PC-9 (cell line): ENCODE data around the gene PALM. TPM values are rescaled to one million over a fixed set of nuclear protein-coding genes. Genes with fewer than 3 reads are reported as not detected.

ENCODE experiments used
- BruUV-seq: library from RNA; stranded (reverse); fragments of 400-500 nt; replicated peaks from 2 replicates; lab custom pipeline; 2021; lab: Mats Ljungman, UMichigan
- CTCF ChIA-PET: fragments of 300-600 bp; sonication (Branson Sonifier 250); formaldehyde crosslinking; loops from one replicate; lab custom pipeline; 2022; ENCODE audit warnings: antibody characterized with exemption; lab: Charles Lee
- POLR2A ChIA-PET: fragments of 300-600 bp; sonication (Branson Sonifier 250); formaldehyde crosslinking; loops from one replicate; lab custom pipeline; 2022; ENCODE audit warnings: antibody characterized with exemption; ENCODE audit not compliant: unreplicated experiment; lab: Charles Lee
- DNase-seq, 2 experiments: peaks; one replicate each; pipeline versions ENCODE4 v3.0.0 to v3.0.0-alpha.2; 2015 to 2022; ENCODE audit warnings: mixed read lengths in 1 of 2
- H2AFZ ChIP-seq: fragments of 200-600 bp; sonication (generic); 2 replicates; pipeline ENCODE4 v1.8.1; 2017; ENCODE audit warnings: antibody characterized with exemption
- H3F3A ChIP-seq: fragments of 200-600 bp; sonication (generic); 2 replicates; pipeline ENCODE4 v1.8.1; 2017; ENCODE audit warnings: antibody characterized with exemption, mild to moderate bottlenecking, low read depth; ENCODE audit not compliant: insufficient read depth
- H3K27ac ChIP-seq: fragments of 200-600 bp; sonication (generic); 2 replicates; pipeline ENCODE4 v1.6.1; 2016; ENCODE audit warnings: mixed run types
- H3K27me3 ChIP-seq: fragments of 200-600 bp; sonication (generic); 2 replicates; pipeline ENCODE4 v1.6.1; 2016; ENCODE audit warnings: low read depth, mixed run types; ENCODE audit not compliant: insufficient read depth
- H3K36me3 ChIP-seq: fragments of 200-600 bp; sonication (generic); 2 replicates; pipeline ENCODE4 v1.6.1; 2016; ENCODE audit warnings: low read depth, mixed run types
- H3K4me1 ChIP-seq: fragments of 200-600 bp; sonication (generic); replicated peaks from 2 replicates; pipeline ENCODE4 v1.6.1; 2016; ENCODE audit warnings: mixed run types; ENCODE audit not compliant: insufficient read depth
- H3K4me2 ChIP-seq: fragments of 200-600 bp; sonication (generic); 2 replicates; pipeline ENCODE4 v1.6.1; 2017; ENCODE audit warnings: mixed run types
- H3K4me3 ChIP-seq: fragments of 200-600 bp; sonication (generic); 2 replicates; pipeline ENCODE4 v1.6.1; 2016; ENCODE audit warnings: mixed run types
- H3K79me2 ChIP-seq: fragments of 200-600 bp; sonication (generic); 2 replicates; pipeline ENCODE4 v1.6.1; 2017; ENCODE audit warnings: low read depth, mixed run types
- H3K9me2 ChIP-seq: fragments of 200-600 bp; sonication (generic); 2 replicates; pipeline ENCODE4 v1.8.1; 2017; ENCODE audit warnings: mild to moderate bottlenecking; ENCODE audit not compliant: insufficient read depth
- H3K9me3 ChIP-seq: fragments of 200-600 bp; sonication (generic); 2 replicates; pipeline ENCODE4 v1.8.1; 2016; ENCODE audit warnings: low read depth; ENCODE audit not compliant: insufficient read depth
- H4K20me1 ChIP-seq: fragments of 200-600 bp; sonication (generic); 2 replicates; pipeline ENCODE4 v1.8.1; 2017; ENCODE audit not compliant: insufficient read depth
- EZH2 ChIP-seq: fragments of 200-600 bp; sonication (generic); IDR thresholded peaks from 2 replicates; pipeline ENCODE4 v1.8.0; 2017; ENCODE audit warnings: antibody characterized with exemption, low read depth
- intact Hi-C: fragments of 100-400 bp; cut with micrococcal nuclease; formaldehyde crosslinking; loops from one replicate; pipeline ENCODE4 v1.10.0; 2022; ENCODE audit not compliant: unreplicated experiment
- total RNA-seq: library from RNA; stranded (reverse); gene quantifications from 2 replicates; pipeline ENCODE4 v1.2.3, GENCODE V29; 2021
- TF ChIP-seq, protein P1 (sequence below): fragments of 200-600 bp; sonication (generic); conservative IDR thresholded peaks from 2 replicates; pipeline ENCODE4 v1.6.1; 2017; ENCODE audit warnings: mixed run types, antibody characterized with exemption, mild to moderate bottlenecking, moderate library complexity

Gene PALM
- total RNA-seq, 1 experiment from 2014 or later: 1.8 TPM

DNA sequence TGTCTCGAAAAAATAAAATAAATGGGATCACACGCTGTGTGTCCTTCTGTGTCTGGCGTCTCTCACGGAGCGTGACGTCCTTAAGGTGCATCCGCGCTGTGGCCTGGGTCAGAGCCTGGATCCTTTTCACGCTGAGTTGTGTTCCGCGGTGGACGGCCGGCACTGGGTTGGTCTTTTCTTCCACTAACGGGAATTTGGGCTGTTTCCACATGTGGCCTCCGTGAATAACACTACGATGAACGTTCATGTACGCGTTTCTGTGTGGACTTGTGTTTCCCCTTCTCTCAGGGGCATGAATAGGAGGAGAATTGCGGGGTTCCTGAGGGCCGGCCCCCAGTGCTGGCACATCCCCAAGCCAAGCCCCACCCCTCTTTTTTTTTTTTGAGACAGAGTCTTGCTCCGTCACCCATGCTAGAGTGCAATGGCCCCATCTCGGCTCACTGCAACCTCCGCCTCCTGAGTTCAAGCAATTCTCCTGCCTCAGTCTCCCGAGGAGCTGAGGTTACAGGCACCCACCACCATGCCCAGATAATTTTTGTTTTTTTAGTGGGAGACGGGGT is 82.4 kb downstream of the PALM start:
- BruUV-seq: no TSS peak
- POLR2A ChIA-PET: no interaction called here
- Histone ChIP-seq H3K79me2 (no peaks in the 10 kb centered on the region), H3K36me3 (no peaks in the 10 kb centered on the region), H3K4me2 (no peak overlapping the region), H3K27me3 (no peaks in the 10 kb centered on the region), H4K20me1 (no peaks in the 10 kb centered on the region), H3F3A (no peaks in the 10 kb centered on the region), H3K9me3 (no peaks in the 10 kb centered on the region), H3K4me3 (no peak overlapping the region), H3K27ac (no peak overlapping the region), H3K4me1 (no peaks in the 10 kb centered on the region), H2AFZ (no peak overlapping the region), H3K9me2 (no peaks in the 10 kb centered on the region)
- intact Hi-C loops: no loop called here
- DNase-seq: no peak
- no peak for TF ChIP-seq EZH2
- TF ChIP-seq, protein P1, sequence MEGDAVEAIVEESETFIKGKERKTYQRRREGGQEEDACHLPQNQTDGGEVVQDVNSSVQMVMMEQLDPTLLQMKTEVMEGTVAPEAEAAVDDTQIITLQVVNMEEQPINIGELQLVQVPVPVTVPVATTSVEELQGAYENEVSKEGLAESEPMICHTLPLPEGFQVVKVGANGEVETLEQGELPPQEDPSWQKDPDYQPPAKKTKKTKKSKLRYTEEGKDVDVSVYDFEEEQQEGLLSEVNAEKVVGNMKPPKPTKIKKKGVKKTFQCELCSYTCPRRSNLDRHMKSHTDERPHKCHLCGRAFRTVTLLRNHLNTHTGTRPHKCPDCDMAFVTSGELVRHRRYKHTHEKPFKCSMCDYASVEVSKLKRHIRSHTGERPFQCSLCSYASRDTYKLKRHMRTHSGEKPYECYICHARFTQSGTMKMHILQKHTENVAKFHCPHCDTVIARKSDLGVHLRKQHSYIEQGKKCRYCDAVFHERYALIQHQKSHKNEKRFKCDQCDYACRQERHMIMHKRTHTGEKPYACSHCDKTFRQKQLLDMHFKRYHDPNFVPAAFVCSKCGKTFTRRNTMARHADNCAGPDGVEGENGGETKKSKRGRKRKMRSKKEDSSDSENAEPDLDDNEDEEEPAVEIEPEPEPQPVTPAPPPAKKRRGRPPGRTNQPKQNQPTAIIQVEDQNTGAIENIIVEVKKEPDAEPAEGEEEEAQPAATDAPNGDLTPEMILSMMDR: no peak
- CTCF ChIA-PET: no interaction called here

DNA sequence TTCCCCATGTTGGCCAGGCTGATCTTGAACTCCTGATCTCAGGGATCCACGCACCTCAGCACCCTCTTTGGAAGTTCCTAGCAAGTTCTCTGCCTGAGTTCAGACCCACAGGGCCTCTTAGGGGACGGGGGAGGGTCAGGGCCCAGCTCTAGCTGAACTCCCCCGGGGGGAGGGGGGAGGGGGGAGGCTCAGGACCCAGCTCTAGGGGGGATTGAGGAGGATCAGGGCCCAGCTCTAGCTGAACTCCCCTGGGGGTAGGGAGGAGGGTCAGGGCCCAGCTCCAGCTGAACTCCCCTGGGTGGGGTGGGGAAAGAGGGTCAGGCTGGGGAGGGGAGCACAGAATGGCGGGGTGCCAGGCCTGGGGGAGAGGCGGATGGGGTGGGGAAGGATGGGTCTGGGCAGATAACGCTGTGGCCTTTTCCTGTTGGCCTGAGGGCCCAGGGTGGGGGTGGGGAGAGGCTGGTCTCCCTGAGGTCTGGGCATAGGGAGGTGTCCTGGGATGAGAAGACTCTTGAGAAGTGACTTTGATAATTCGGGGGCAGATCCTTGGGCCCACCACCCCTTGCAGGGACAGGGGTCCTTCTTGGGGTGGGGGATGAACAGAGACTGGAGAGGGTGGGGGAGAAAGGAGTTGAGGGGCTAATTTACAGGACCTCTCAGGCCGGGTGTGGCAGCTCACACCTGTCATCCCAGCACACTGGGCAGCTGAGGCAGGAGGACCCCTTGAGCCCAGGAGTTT is 83.0 kb downstream of the PALM start:
- Histone ChIP-seq H3K9me3 (no peaks in the 10 kb centered on the region), H3K4me3 (no peak overlapping the region), H2AFZ (no peak overlapping the region), H3K4me2 (no peak overlapping the region), H4K20me1 (no peaks in the 10 kb centered on the region), H3K27me3 (no peaks in the 10 kb centered on the region), H3K36me3 (no peaks in the 10 kb centered on the region), H3K4me1 (no peaks in the 10 kb centered on the region), H3K27ac (no peak overlapping the region), H3F3A (no peaks in the 10 kb centered on the region), H3K9me2 (no peaks in the 10 kb centered on the region), H3K79me2 (no peaks in the 10 kb centered on the region)
- ChIA-PET CTCF (no interaction called here), POLR2A (no interaction called here)
- intact Hi-C loops: no loop called here
- no peak for DNase-seq
- TF ChIP-seq, protein P1: no peak
- no peak for TF ChIP-seq EZH2
- BruUV-seq: no TSS peak

DNA sequence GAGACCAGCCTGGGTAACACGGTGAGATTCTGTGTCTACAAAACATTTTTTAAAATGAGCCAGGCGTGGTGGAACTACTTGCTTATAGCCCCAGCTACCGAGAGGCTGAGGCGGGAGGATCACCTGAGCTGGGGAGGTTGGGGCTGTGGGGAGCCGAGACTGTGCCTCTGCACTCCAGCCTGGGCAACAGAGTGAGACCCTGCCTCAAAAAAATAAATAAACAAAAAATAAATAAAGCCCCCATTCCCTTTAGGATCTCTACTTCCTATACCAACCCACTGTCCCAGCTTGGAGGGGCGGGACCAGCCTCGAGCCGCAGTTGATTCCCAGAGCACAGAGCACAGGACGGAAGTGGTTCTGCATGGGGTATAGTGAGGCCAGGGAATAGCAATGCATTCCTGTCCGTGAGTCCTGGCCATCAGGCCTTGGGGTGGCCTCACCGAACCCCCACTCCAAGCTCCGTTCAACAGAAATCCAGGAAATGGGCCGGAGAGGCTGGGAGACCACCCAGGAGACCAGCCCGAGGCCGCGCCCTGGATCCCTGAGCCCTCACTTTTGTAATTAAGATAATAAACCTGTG is 83.7 kb downstream of the PALM start:
- no TSS peak for BruUV-seq
- H3K4me1 ChIP-seq: no peaks in the 10 kb centered on the region
- no peak overlapping the region for H3K27ac ChIP-seq
- CTCF ChIA-PET: interaction anchor here (0.6 kb wide), 1 partner anchor 85 kb away, joined by 4 read pairs; no protein-coding TSS in a partner anchor
- no peaks in the 10 kb centered on the region for H3K9me3 ChIP-seq
- H3K79me2 ChIP-seq: no peaks in the 10 kb centered on the region
- no peak overlapping the region for H3K4me2 ChIP-seq
- H2AFZ ChIP-seq: no peak overlapping the region
- H3K36me3 ChIP-seq: no peaks in the 10 kb centered on the region
- DNase-seq: no peak
- intact Hi-C loops: no loop called here
- no peaks in the 10 kb centered on the region for H4K20me1 ChIP-seq
- H3K27me3 ChIP-seq: no peaks in the 10 kb centered on the region
- H3F3A ChIP-seq: no peaks in the 10 kb centered on the region
- TF ChIP-seq EZH2: no peak
- TF ChIP-seq, protein P1: no peak
- POLR2A ChIA-PET: no interaction called here
- H3K4me3 ChIP-seq: no peak overlapping the region
- H3K9me2 ChIP-seq: no peaks in the 10 kb centered on the region
